ENCODE data around the gene KIF1A. TPM values are rescaled to one million over a fixed set of nuclear protein-coding genes. Genes with fewer than 3 reads are reported as not detected.

KIF1A gene
- total RNA-seq, 2 donors from 2014 or later, result 18.9 to 55.8 TPM

GRCh38 chr2:240832921-240833494 is 13.0 kb upstream of the KIF1A start:
- TF ChIP-seq POLR2AphosphoS5 (IDR thresholded peaks at IDR 0.05), result no peak
- no peak for TF ChIP-seq CTCF (IDR thresholded peaks at IDR 0.05)
- no peak for TF ChIP-seq POLR2A (IDR thresholded peaks at IDR 0.05)
- H3K4me3 ChIP-seq, result no peak overlapping the region
- no peaks in the 10 kb centered on the region for H3K27me3 ChIP-seq (replicated peaks; ENCODE audit: insufficient read depth)
- no peak overlapping the region for H3K27ac ChIP-seq
- intact Hi-C loops (cut with DNase I), result no loop called here
- DNase-seq (ENCODE audit: low spot score), result no peak
- peaks cover 5% of the 10 kb centered on the region for H3K4me1 ChIP-seq (replicated peaks)
- no peaks in the 10 kb centered on the region for H3K36me3 ChIP-seq
- WGBS, result 70% methylated on average over 13 of the region's 13 CpGs
- H3K9me3 ChIP-seq, result no peaks in the 10 kb centered on the region

GRCh38 chr2:240832205-240832727 is 12.2 kb upstream of the KIF1A start:
- TF ChIP-seq POLR2A (IDR thresholded peaks at IDR 0.05) (no peak), CTCF (IDR thresholded peaks at IDR 0.05) (no peak), POLR2AphosphoS5 (IDR thresholded peaks at IDR 0.05) (no peak)
- no peaks in the 10 kb centered on the region for H3K27me3 ChIP-seq (replicated peaks; ENCODE audit: insufficient read depth)
- peak; percentile 85 for DNase-seq (ENCODE audit: low spot score)
- 3% methylated on average over 51 of the region's 54 CpGs for WGBS
- H3K27ac ChIP-seq, result no peak overlapping the region
- intact Hi-C loops (cut with DNase I), result no loop called here
- H3K4me3 ChIP-seq, result peak overlapping the region; percentile 5 to 24
- H3K9me3 ChIP-seq, result no peaks in the 10 kb centered on the region
- peaks cover 5% of the 10 kb centered on the region for H3K4me1 ChIP-seq (replicated peaks)
- H3K36me3 ChIP-seq, result no peaks in the 10 kb centered on the region

GRCh38 chr2:240831594-240832204 is 11.7 kb upstream of the KIF1A start:
- Histone ChIP-seq H3K36me3 (no peaks in the 10 kb centered on the region), H3K9me3 (no peaks in the 10 kb centered on the region), H3K27me3 (replicated peaks; ENCODE audit: insufficient read depth) (no peaks in the 10 kb centered on the region), H3K4me3 (peak overlapping the region; percentile 5 to 24), H3K27ac (no peak overlapping the region), H3K4me1 (replicated peaks) (peaks cover 5% of the 10 kb centered on the region)
- WGBS, result 12% methylated on average over 25 of the region's 27 CpGs
- no peak for TF ChIP-seq POLR2A (IDR thresholded peaks at IDR 0.05)
- no peak for TF ChIP-seq CTCF (IDR thresholded peaks at IDR 0.05)
- TF ChIP-seq POLR2AphosphoS5 (IDR thresholded peaks at IDR 0.05), result no peak
- intact Hi-C loops (cut with DNase I), result no loop called here
- DNase-seq (ENCODE audit: low spot score), result no peak

GRCh38 chr2:240825476-240825875 is 5.5 kb upstream of the KIF1A start:
- Histone ChIP-seq H3K4me1 (replicated peaks) (no peaks in the 10 kb centered on the region), H3K4me3 (no peak overlapping the region), H3K27me3 (replicated peaks; ENCODE audit: insufficient read depth) (peaks cover 2% of the 10 kb centered on the region), H3K9me3 (no peaks in the 10 kb centered on the region), H3K36me3 (no peaks in the 10 kb centered on the region), H3K27ac (no peak overlapping the region)
- TF ChIP-seq POLR2A (IDR thresholded peaks at IDR 0.05) (no peak), POLR2AphosphoS5 (IDR thresholded peaks at IDR 0.05) (no peak), CTCF (IDR thresholded peaks at IDR 0.05) (no peak)
- intact Hi-C loops (cut with DNase I), result no loop called here
- WGBS, result 75% methylated on average over 4 of the region's 4 CpGs
- no peak for DNase-seq (ENCODE audit: low spot score)
